Measurements from ENCODE around the gene TNFRSF21. TPM values are rescaled to one million over a fixed set of nuclear protein-coding genes. Genes with fewer than 3 reads are reported as not detected.
A peak's percentile ranks its signal among the peaks of the same experiment; 100 is the strongest.
"Not testable (repeated sequence)": the region's sequence is repeated elsewhere in the genome, so short reads cannot be mapped to it uniquely, and the experiment has no call there.

TNFRSF21 gene
- total RNA-seq, 2 experiments from 2014 or later, result 28.1 to 36.5 TPM

DNA sequence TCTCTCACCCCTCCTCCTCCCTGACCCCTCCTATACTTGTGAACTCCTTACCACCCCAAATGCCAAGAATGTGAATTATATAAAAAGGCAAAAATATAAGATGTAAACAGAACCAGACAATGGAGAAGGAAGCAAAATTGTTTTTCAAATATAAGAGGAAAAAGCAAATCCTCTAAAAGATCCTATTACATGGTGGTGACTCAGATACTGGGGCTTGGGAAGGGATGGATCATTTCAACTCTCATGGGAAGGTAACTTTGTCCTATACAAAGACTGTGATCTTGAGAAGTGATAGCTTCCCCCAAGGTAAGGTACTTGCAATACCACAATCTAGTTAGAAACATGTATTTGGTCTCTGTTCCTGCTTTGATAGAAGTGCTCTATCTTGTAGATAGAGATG lies 24.6 kb upstream of the TNFRSF21 start:
- no peak for DNase-seq (ENCODE audit: low spot score)
- Histone ChIP-seq H3K36me3 (ENCODE audit: insufficient read depth, low read length) (no peaks in the 10 kb centered on the region), H3K27ac (ENCODE audit: low read depth, low read length, poor library complexity, severe bottlenecking) (peak overlapping the region; percentile 70), H4K20me1 (ENCODE audit: insufficient read depth, low read length) (no peaks in the 10 kb centered on the region), H3K9me2 (ENCODE audit: insufficient read depth, low read length) (no peaks in the 10 kb centered on the region), H3K4me1 (ENCODE audit: insufficient read depth, low read length, poor library complexity, severe bottlenecking) (peaks cover 38% of the 10 kb centered on the region), H3K4me3 (ENCODE audit: low read depth, low read length, poor library complexity, severe bottlenecking) (no peak overlapping the region), H2AFZ (ENCODE audit: low read length) (peak overlapping the region; percentile 88; the same call in 1 of the 2 replicates), H3K79me2 (ENCODE audit: insufficient read depth, low read depth, low read length) (no peaks in the 10 kb centered on the region), H3K9me3 (ENCODE audit: low read length) (no peaks in the 10 kb centered on the region), H3K4me2 (ENCODE audit: low read length) (no peak overlapping the region)
- no TSS peak for BruUV-seq (replicated peaks)
- ChIA-PET POLR2A (interaction anchor here (0.6 to 4.6 kb wide), 11 partner anchors 9 to 417 kb away, joined by 3 to 28 read pairs (median 6); partner anchors contain the start of gene CD2AP), CTCF (ENCODE audit: unreplicated experiment) (no interaction called here)
- intact Hi-C loops (cut with micrococcal nuclease; ENCODE audit: unreplicated experiment), result no loop called here
- no peak for TF ChIP-seq EZH2phosphoT487 (IDR thresholded peaks at IDR 0.05; ENCODE audit: borderline replicate concordance, low read depth, low read length)
- TF ChIP-seq, protein P1, sequence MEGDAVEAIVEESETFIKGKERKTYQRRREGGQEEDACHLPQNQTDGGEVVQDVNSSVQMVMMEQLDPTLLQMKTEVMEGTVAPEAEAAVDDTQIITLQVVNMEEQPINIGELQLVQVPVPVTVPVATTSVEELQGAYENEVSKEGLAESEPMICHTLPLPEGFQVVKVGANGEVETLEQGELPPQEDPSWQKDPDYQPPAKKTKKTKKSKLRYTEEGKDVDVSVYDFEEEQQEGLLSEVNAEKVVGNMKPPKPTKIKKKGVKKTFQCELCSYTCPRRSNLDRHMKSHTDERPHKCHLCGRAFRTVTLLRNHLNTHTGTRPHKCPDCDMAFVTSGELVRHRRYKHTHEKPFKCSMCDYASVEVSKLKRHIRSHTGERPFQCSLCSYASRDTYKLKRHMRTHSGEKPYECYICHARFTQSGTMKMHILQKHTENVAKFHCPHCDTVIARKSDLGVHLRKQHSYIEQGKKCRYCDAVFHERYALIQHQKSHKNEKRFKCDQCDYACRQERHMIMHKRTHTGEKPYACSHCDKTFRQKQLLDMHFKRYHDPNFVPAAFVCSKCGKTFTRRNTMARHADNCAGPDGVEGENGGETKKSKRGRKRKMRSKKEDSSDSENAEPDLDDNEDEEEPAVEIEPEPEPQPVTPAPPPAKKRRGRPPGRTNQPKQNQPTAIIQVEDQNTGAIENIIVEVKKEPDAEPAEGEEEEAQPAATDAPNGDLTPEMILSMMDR (conservative IDR thresholded peaks at IDR 0.05; ENCODE audit: low read length), result no peak

GRCh38 chr6:47328606-47329005 lies 18.9 kb upstream of the TNFRSF21 start:
- intact Hi-C loops (cut with micrococcal nuclease; ENCODE audit: unreplicated experiment), result loop anchor here (10.0 kb wide), 1 partner anchor 474 kb away; no protein-coding TSS in a partner anchor
- BruUV-seq (replicated peaks); DNase-seq (ENCODE audit: low spot score); H3K4me2 ChIP-seq (ENCODE audit: low read length); H4K20me1 ChIP-seq (ENCODE audit: insufficient read depth, low read length); H3K79me2 ChIP-seq (ENCODE audit: insufficient read depth, low read depth, low read length); H3K27ac ChIP-seq (ENCODE audit: low read depth, low read length, poor library complexity, severe bottlenecking); H3K9me2 ChIP-seq (ENCODE audit: insufficient read depth, low read length); H2AFZ ChIP-seq (ENCODE audit: low read length); H3K36me3 ChIP-seq (ENCODE audit: insufficient read depth, low read length); H3K9me3 ChIP-seq (ENCODE audit: low read length); H3K4me1 ChIP-seq (ENCODE audit: insufficient read depth, low read length, poor library complexity, severe bottlenecking); H3K4me3 ChIP-seq (ENCODE audit: low read depth, low read length, poor library complexity, severe bottlenecking); CTCF ChIA-PET (ENCODE audit: unreplicated experiment): not testable (repeated sequence)
- POLR2A ChIA-PET, result interaction anchor here (0.7 to 1.6 kb wide), 3 partner anchors 11 to 326 kb away, joined by 3 to 5 read pairs (median 3); no protein-coding TSS in a partner anchor

DNA sequence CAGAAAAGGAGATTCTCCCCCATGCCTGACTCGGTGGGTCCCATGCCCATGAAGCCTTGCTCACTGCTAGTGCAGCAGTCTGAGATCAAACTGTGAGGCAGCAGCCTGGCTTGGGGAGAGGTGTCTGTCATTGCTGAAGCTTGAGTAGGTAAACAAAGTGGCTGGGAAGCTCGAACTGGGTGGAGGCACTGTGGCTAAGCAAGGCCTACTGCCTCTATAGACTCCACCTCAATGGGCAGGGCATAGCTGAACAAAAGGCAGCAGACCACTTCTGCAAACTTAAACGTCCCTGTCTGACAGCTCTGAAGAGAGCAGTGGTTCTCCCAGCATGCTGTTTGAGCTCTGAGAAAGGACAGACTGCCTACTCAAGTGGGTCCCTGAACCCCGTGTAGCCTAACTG lies 18.4 kb upstream of the TNFRSF21 start:
- H2AFZ ChIP-seq (ENCODE audit: low read length); H3K9me3 ChIP-seq (ENCODE audit: low read length); BruUV-seq (replicated peaks); DNase-seq (ENCODE audit: low spot score); H3K9me2 ChIP-seq (ENCODE audit: insufficient read depth, low read length); H3K4me1 ChIP-seq (ENCODE audit: insufficient read depth, low read length, poor library complexity, severe bottlenecking); H3K79me2 ChIP-seq (ENCODE audit: insufficient read depth, low read depth, low read length); H3K4me2 ChIP-seq (ENCODE audit: low read length); H3K27ac ChIP-seq (ENCODE audit: low read depth, low read length, poor library complexity, severe bottlenecking); CTCF ChIA-PET (ENCODE audit: unreplicated experiment); H3K4me3 ChIP-seq (ENCODE audit: low read depth, low read length, poor library complexity, severe bottlenecking); H4K20me1 ChIP-seq (ENCODE audit: insufficient read depth, low read length); H3K36me3 ChIP-seq (ENCODE audit: insufficient read depth, low read length): not testable (repeated sequence)
- POLR2A ChIA-PET, result interaction anchor here (1.3 kb wide), 1 partner anchor 10 kb away, joined by 3 read pairs; no protein-coding TSS in a partner anchor
- intact Hi-C loops (cut with micrococcal nuclease; ENCODE audit: unreplicated experiment), result loop anchor here (10.0 kb wide), 1 partner anchor 473 kb away; no protein-coding TSS in a partner anchor

GRCh38 chr6:47323887-47324286 lies 14.2 kb upstream of the TNFRSF21 start:
- Histone ChIP-seq H3K79me2 (ENCODE audit: insufficient read depth, low read depth, low read length) (no peaks in the 10 kb centered on the region), H3K4me2 (ENCODE audit: low read length) (no peak overlapping the region), H3K36me3 (ENCODE audit: insufficient read depth, low read length) (no peaks in the 10 kb centered on the region), H3K27ac (ENCODE audit: low read depth, low read length, poor library complexity, severe bottlenecking) (no peak overlapping the region), H3K9me2 (ENCODE audit: insufficient read depth, low read length) (no peaks in the 10 kb centered on the region), H4K20me1 (ENCODE audit: insufficient read depth, low read length) (no peaks in the 10 kb centered on the region), H3K9me3 (ENCODE audit: low read length) (no peaks in the 10 kb centered on the region), H3K4me1 (ENCODE audit: insufficient read depth, low read length, poor library complexity, severe bottlenecking) (peaks cover 6% of the 10 kb centered on the region), H2AFZ (ENCODE audit: low read length) (peak overlapping the region; percentile 86), H3K4me3 (ENCODE audit: low read depth, low read length, poor library complexity, severe bottlenecking) (no peak overlapping the region)
- TF ChIP-seq, protein P1 (conservative IDR thresholded peaks at IDR 0.05; ENCODE audit: low read length), result no peak
- no peak for TF ChIP-seq EZH2phosphoT487 (IDR thresholded peaks at IDR 0.05; ENCODE audit: borderline replicate concordance, low read depth, low read length)
- no peak for DNase-seq (ENCODE audit: low spot score)
- ChIA-PET CTCF (ENCODE audit: unreplicated experiment) (no interaction called here), POLR2A (interaction anchor here (0.6 to 1.5 kb wide), 8 partner anchors 9 to 226 kb away, joined by 3 to 7 read pairs (median 3); no protein-coding TSS in a partner anchor)
- intact Hi-C loops (cut with micrococcal nuclease; ENCODE audit: unreplicated experiment), result loop anchor here (10.0 kb wide), 1 partner anchor 469 kb away; no protein-coding TSS in a partner anchor
- BruUV-seq (replicated peaks), result no TSS peak
